ENCODE results near the gene SHCBP1L. TPM values are rescaled to one million over a fixed set of nuclear protein-coding genes. Genes with fewer than 3 reads are reported as not detected.

The SHCBP1L gene
- total RNA-seq, 1 donor from 2014 or later, result not detected

- DNase-seq, result no peak
- ATAC-seq (ENCODE audit: low read depth), result no peak
- no peaks in the 10 kb centered on the region for H3K9me3 Mint-ChIP-seq
- peaks cover 1% of the 10 kb centered on the region for H3K4me1 Mint-ChIP-seq
- H3K27me3 Mint-ChIP-seq, result peaks cover 2% of the 10 kb centered on the region
- H3K36me3 Mint-ChIP-seq (ENCODE audit: low read depth), result peaks cover 44% of the 10 kb centered on the region
- intact Hi-C loops (cut with micrococcal nuclease), result no loop called here
- peak overlapping the region; percentile 59 for H3K27ac Mint-ChIP-seq
- CTCF ChIA-PET, result no interaction called here
- no peak overlapping the region for H3K4me3 Mint-ChIP-seq
- POLR2A ChIA-PET, result no interaction called here
- no peak for TF ChIP-seq CTCF (IDR thresholded peaks at IDR 0.05)
These were observed 63.0 kb downstream of the SHCBP1L start for GRCh38 chr1:182889997-182890396.

GRCh38 chr1:182888736-182889531 is 64.0 kb downstream of the SHCBP1L start:
- H3K4me3 Mint-ChIP-seq, result no peak overlapping the region

GRCh38 chr1:182886985-182887384 is 66.0 kb downstream of the SHCBP1L start:
- CTCF ChIA-PET, result no interaction called here
- TF ChIP-seq CTCF (IDR thresholded peaks at IDR 0.05), result no peak
- no peak for ATAC-seq (ENCODE audit: low read depth)
- no peak overlapping the region for H3K27ac Mint-ChIP-seq
- H3K9me3 Mint-ChIP-seq, result no peaks in the 10 kb centered on the region
- POLR2A ChIA-PET, result no interaction called here
- no peak overlapping the region for H3K4me3 Mint-ChIP-seq
- peaks cover 1% of the 10 kb centered on the region for H3K4me1 Mint-ChIP-seq
- no peak for DNase-seq
- no peaks in the 10 kb centered on the region for H3K27me3 Mint-ChIP-seq
- peaks cover 71% of the 10 kb centered on the region for H3K36me3 Mint-ChIP-seq (ENCODE audit: low read depth)
- intact Hi-C loops (cut with micrococcal nuclease), result no loop called here

More at GRCh38 chr1:182888736-182889531, 64.0 kb downstream of the SHCBP1L start:
- no peak for TF ChIP-seq CTCF (IDR thresholded peaks at IDR 0.05)
- H3K27me3 Mint-ChIP-seq, result peaks cover 2% of the 10 kb centered on the region
- H3K4me1 Mint-ChIP-seq, result peaks cover 1% of the 10 kb centered on the region
- no peaks in the 10 kb centered on the region for H3K9me3 Mint-ChIP-seq
- POLR2A ChIA-PET, result interaction anchor here (0.6 kb wide), 1 partner anchor 49 kb away, joined by 6 read pairs; no protein-coding TSS in a partner anchor
- peaks cover 53% of the 10 kb centered on the region for H3K36me3 Mint-ChIP-seq (ENCODE audit: low read depth)
- ATAC-seq (ENCODE audit: low read depth) (no peak), DNase-seq (no peak)
- CTCF ChIA-PET, result no interaction called here
- peak overlapping the region; percentile 0 for H3K27ac Mint-ChIP-seq
- intact Hi-C loops (cut with micrococcal nuclease), result no loop called here

GRCh38 chr1:182885591-182885990 is 67.4 kb downstream of the SHCBP1L start:
- no peaks in the 10 kb centered on the region for H3K27me3 Mint-ChIP-seq
- H3K36me3 Mint-ChIP-seq (ENCODE audit: low read depth), result peaks cover 83% of the 10 kb centered on the region
- intact Hi-C loops (cut with micrococcal nuclease), result no loop called here
- H3K9me3 Mint-ChIP-seq, result no peaks in the 10 kb centered on the region
- no peak overlapping the region for H3K4me3 Mint-ChIP-seq
- TF ChIP-seq CTCF (IDR thresholded peaks at IDR 0.05), result no peak
- H3K27ac Mint-ChIP-seq, result no peak overlapping the region
- ATAC-seq (ENCODE audit: low read depth) (no peak), DNase-seq (no peak)
- ChIA-PET CTCF (no interaction called here), POLR2A (no interaction called here)
- peaks cover 1% of the 10 kb centered on the region for H3K4me1 Mint-ChIP-seq

- Mint-ChIP-seq H3K4me3 (no peak overlapping the region), H3K36me3 (ENCODE audit: low read depth) (peaks cover 88% of the 10 kb centered on the region), H3K27ac (no peak overlapping the region), H3K27me3 (no peaks in the 10 kb centered on the region), H3K4me1 (no peaks in the 10 kb centered on the region), H3K9me3 (no peaks in the 10 kb centered on the region)
- ChIA-PET POLR2A (no interaction called here), CTCF (interaction anchor here (1.2 kb wide), 1 partner anchor 45 kb away, joined by 3 read pairs; no protein-coding TSS in a partner anchor)
- ATAC-seq (ENCODE audit: low read depth) (no peak), DNase-seq (no peak)
- intact Hi-C loops (cut with micrococcal nuclease), result no loop called here
- no peak for TF ChIP-seq CTCF (IDR thresholded peaks at IDR 0.05)
These were observed 68.1 kb downstream of the SHCBP1L start for GRCh38 chr1:182884872-182885271.
